Liver (tissue), 9 donors: ENCODE measurements around the gene LCA5. TPM values are rescaled to one million over a fixed set of nuclear protein-coding genes. Genes with fewer than 3 reads are reported as not detected.

Experiments used
- DNase-seq: peaks from one replicate; pipeline ENCODE4 v3.0.0-alpha.2; 2017; ENCODE audit warnings: low spot score
- H3K27ac ChIP-seq, 2 donors: one replicate each; pipeline ENCODE4 v1.7.0; 2013; ENCODE audit warnings: inconsistent platforms in 2 of 2, low read length in 2 of 2, control low read depth in 1 of 2, low read depth in 1 of 2, mild to moderate bottlenecking in 1 of 2
- H3K27me3 ChIP-seq, 4 donors: one replicate each; pipeline versions ENCODE4 v1.6.1 to v1.7.0; 2013; ENCODE audit warnings: low read length in 3 of 4, inconsistent platforms in 1 of 4, mild to moderate bottlenecking in 1 of 4, moderate library complexity in 1 of 4; ENCODE audit not compliant: control insufficient read depth in 4 of 4, insufficient read depth in 4 of 4
- H3K36me3 ChIP-seq, 4 donors: one replicate each; pipeline versions ENCODE4 v1.6.1 to v1.7.0; 2013; ENCODE audit warnings: low read length in 3 of 4, mild to moderate bottlenecking in 3 of 4, low read depth in 1 of 4, moderate library complexity in 1 of 4; ENCODE audit not compliant: control insufficient read depth in 4 of 4, insufficient read depth in 3 of 4
- H3K4me1 ChIP-seq, 4 donors: one replicate each; pipeline versions ENCODE4 v1.6.1 to v1.7.0; 2013; ENCODE audit warnings: low read length in 3 of 4, mild to moderate bottlenecking in 3 of 4, moderate library complexity in 1 of 4; ENCODE audit not compliant: control insufficient read depth in 4 of 4, insufficient read depth in 4 of 4
- H3K4me3 ChIP-seq, 3 donors: one replicate each; pipeline versions ENCODE4 v1.6.1 to v1.7.0; 2013; ENCODE audit warnings: low read length in 3 of 3, control low read depth in 1 of 3, low read depth in 1 of 3, mild to moderate bottlenecking in 1 of 3
- H3K9ac ChIP-seq, 2 donors: one replicate each; pipeline ENCODE4 v1.7.0; 2013; ENCODE audit warnings: low read length in 2 of 2, mild to moderate bottlenecking in 2 of 2, moderate library complexity in 2 of 2, control low read depth in 1 of 2, low read depth in 1 of 2
- H3K9me3 ChIP-seq, 4 donors: one replicate each; pipeline versions ENCODE4 v1.6.1 to v1.7.0; 2013; ENCODE audit warnings: low read length in 3 of 4; ENCODE audit not compliant: control insufficient read depth in 4 of 4
- FOXA1 ChIP-seq: IDR thresholded peaks from 2 replicates; pipeline ENCODE4 v1.6.1; 2016; ENCODE audit warnings: antibody characterized with exemption
- FOXA2 ChIP-seq: IDR thresholded peaks from 2 replicates; pipeline ENCODE4 v1.6.1; 2016; ENCODE audit warnings: antibody characterized with exemption
- HNF4A ChIP-seq, 2 donors: conservative IDR thresholded peaks; 2 replicates each; pipeline ENCODE4 v1.6.1; 2016; ENCODE audit warnings: antibody characterized with exemption in 2 of 2, mild to moderate bottlenecking in 2 of 2
- HNF4G ChIP-seq: IDR thresholded peaks from 2 replicates; pipeline ENCODE4 v1.6.1; 2016; ENCODE audit warnings: antibody characterized with exemption
- JUND ChIP-seq, 2 donors: IDR thresholded peaks; 2 replicates each; pipeline ENCODE4 v1.6.1; 2016; ENCODE audit warnings: antibody characterized with exemption in 2 of 2
- RAD21 ChIP-seq, 2 donors: IDR thresholded peaks; 2 replicates each; pipeline ENCODE4 v1.6.1; 2016; ENCODE audit warnings: antibody characterized with exemption in 2 of 2, mild to moderate bottlenecking in 2 of 2
- RXRA ChIP-seq, 2 donors: IDR thresholded peaks; 2 replicates each; pipeline ENCODE4 v1.6.1; 2017 to 2018; ENCODE audit warnings: antibody characterized with exemption in 2 of 2, mild to moderate bottlenecking in 1 of 2
- SP1 ChIP-seq: IDR thresholded peaks from 2 replicates; pipeline ENCODE4 v1.6.1; 2018; ENCODE audit warnings: antibody characterized with exemption, mild to moderate bottlenecking
- TAF1 ChIP-seq: conservative IDR thresholded peaks from 2 replicates; pipeline ENCODE4 v1.6.1; 2016; ENCODE audit warnings: antibody characterized with exemption, mild to moderate bottlenecking
- YY1 ChIP-seq: IDR thresholded peaks from 2 replicates; pipeline ENCODE4 v1.6.1; 2016; ENCODE audit warnings: antibody characterized with exemption, mild to moderate bottlenecking
- WGBS: extraction: QIAGEN DNeasy Blood & Tissue Kit; methylation state at CpG from one replicate; pipeline ENCODE4 v1.1.7; 2013; 5-methylcytosine and 5-hydroxymethylcytosine counted together
- polyA plus RNA-seq, 2 donors: library from polyadenylated mRNA; stranded (reverse) in 1 of 2; unstranded in 1 of 2; fragments of 200-250 nt in 1 of 2; fragments of >200 nt in 1 of 2; fragmentation: Nextera tagmentation in 1 of 2; extraction: Ambion mirVana in 1 of 2; gene quantifications; one replicate each; pipeline versions ENCODE4 v1.2.1 to v1.2.3, GENCODE V29; 2013 to 2015
- total RNA-seq, 2 donors: library from RNA; depleted of rRNA; stranded (reverse); fragments of >200 nt; gene quantifications; one replicate each; pipeline ENCODE4 v1.2.3, GENCODE V29; 2014
- TF ChIP-seq, protein P1 (sequence below): IDR thresholded peaks from 2 replicates; pipeline ENCODE4 v1.6.1; 2016; ENCODE audit warnings: antibody characterized with exemption, mild to moderate bottlenecking
- TF ChIP-seq, protein P2 (sequence below): IDR thresholded peaks from 2 replicates; pipeline ENCODE4 v1.6.1; 2016; ENCODE audit warnings: antibody characterized with exemption
- TF ChIP-seq, protein P3 (sequence below): fragments of 150-350 bp; IDR thresholded peaks from 2 replicates; pipeline ENCODE4 v1.5.1; 2017; ENCODE audit warnings: improper control_type of control experiment, low read depth, low read length; ENCODE audit not compliant: missing input control
- donor health status: healthy.
- donor health status: healthy.
- donor health status: healthy.
- donor health status: healthy.
- donor health status: healthy.

Gene LCA5
- 1 to 10 TPM in 1 of 2 donors, under 1 TPM in 1; 0.84 to 1.8 TPM for total RNA-seq
- under 1 TPM; 0.39 to 0.46 TPM for polyA plus RNA-seq

DNA sequence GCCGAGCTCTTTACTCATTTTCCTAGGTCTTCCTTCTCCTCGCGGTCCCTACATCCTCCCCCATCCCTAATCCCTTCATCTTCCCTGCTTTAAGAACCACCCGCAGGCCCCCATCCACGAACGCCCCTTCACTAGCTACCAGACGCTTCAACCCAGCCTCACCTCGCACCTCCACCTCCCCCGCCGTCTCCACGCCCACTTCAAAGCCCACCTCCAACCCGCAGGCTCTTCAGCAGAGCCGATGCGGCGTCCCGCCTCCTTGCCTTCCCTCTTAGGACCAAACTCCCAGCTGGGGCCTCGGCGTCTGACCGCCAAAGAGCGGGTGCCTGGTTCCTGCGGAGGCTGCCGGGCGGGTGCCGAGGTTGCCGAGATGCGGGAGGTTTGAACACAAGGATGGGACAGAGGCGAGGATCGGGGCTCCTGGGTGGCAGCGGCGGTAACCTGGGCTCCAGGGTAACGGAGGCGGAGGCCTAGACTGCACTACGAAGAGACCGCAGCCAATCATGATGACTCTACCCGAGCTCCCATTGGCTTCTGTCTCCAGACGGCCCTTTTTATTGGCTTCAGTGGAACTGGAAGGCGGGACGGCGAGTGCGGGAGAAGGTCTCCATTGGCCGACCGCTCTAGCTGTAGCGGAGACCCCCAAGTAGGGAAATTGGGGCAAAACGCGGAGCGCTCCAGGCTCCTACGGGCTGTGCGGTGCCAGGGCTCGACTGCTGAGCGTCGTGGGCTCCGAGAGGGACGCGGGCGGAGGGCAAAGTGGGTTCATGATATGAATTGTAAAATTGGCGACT is at the start of gene LCA5:
TSS of gene LCA5 (minus strand) at position 477 of the 794 bp plus-strand sequence. CDS start 18,536 bp downstream, outside the sequence.
- TF ChIP-seq RXRA (IDR thresholded peaks at IDR 0.05): no peak
- TF ChIP-seq RAD21 (IDR thresholded peaks at IDR 0.05): no peak
- TF ChIP-seq FOXA2: no peak
- TF ChIP-seq HNF4A (conservative IDR thresholded peaks at IDR 0.05): no peak
- TF ChIP-seq, protein P1, sequence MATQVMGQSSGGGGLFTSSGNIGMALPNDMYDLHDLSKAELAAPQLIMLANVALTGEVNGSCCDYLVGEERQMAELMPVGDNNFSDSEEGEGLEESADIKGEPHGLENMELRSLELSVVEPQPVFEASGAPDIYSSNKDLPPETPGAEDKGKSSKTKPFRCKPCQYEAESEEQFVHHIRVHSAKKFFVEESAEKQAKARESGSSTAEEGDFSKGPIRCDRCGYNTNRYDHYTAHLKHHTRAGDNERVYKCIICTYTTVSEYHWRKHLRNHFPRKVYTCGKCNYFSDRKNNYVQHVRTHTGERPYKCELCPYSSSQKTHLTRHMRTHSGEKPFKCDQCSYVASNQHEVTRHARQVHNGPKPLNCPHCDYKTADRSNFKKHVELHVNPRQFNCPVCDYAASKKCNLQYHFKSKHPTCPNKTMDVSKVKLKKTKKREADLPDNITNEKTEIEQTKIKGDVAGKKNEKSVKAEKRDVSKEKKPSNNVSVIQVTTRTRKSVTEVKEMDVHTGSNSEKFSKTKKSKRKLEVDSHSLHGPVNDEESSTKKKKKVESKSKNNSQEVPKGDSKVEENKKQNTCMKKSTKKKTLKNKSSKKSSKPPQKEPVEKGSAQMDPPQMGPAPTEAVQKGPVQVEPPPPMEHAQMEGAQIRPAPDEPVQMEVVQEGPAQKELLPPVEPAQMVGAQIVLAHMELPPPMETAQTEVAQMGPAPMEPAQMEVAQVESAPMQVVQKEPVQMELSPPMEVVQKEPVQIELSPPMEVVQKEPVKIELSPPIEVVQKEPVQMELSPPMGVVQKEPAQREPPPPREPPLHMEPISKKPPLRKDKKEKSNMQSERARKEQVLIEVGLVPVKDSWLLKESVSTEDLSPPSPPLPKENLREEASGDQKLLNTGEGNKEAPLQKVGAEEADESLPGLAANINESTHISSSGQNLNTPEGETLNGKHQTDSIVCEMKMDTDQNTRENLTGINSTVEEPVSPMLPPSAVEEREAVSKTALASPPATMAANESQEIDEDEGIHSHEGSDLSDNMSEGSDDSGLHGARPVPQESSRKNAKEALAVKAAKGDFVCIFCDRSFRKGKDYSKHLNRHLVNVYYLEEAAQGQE: no peak
- TF ChIP-seq, protein P2, sequence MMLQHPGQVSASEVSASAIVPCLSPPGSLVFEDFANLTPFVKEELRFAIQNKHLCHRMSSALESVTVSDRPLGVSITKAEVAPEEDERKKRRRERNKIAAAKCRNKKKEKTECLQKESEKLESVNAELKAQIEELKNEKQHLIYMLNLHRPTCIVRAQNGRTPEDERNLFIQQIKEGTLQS: no peak
- peak; percentile 84 for TF ChIP-seq SP1
- TF ChIP-seq JUND (IDR thresholded peaks at IDR 0.05): no peak
- TF ChIP-seq YY1: peak; percentile 64
- TF ChIP-seq, protein P3, sequence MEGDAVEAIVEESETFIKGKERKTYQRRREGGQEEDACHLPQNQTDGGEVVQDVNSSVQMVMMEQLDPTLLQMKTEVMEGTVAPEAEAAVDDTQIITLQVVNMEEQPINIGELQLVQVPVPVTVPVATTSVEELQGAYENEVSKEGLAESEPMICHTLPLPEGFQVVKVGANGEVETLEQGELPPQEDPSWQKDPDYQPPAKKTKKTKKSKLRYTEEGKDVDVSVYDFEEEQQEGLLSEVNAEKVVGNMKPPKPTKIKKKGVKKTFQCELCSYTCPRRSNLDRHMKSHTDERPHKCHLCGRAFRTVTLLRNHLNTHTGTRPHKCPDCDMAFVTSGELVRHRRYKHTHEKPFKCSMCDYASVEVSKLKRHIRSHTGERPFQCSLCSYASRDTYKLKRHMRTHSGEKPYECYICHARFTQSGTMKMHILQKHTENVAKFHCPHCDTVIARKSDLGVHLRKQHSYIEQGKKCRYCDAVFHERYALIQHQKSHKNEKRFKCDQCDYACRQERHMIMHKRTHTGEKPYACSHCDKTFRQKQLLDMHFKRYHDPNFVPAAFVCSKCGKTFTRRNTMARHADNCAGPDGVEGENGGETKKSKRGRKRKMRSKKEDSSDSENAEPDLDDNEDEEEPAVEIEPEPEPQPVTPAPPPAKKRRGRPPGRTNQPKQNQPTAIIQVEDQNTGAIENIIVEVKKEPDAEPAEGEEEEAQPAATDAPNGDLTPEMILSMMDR: no peak
- no peak for TF ChIP-seq FOXA1
- no peak for TF ChIP-seq TAF1
- Histone ChIP-seq H3K4me1 (peaks cover 0 to 14% (median 6%) of the 10 kb centered on the region in 4 donors), H3K36me3 (no peaks in the 10 kb centered on the region), H3K4me3 (peak within 1 kb of the TSS; percentile 70 to 88 (median 83)), H3K9ac (peak within 1 kb of the TSS; percentile 60 to 88), H3K27ac (peak within 1 kb of the TSS; percentile 62 to 89), H3K9me3 (no peaks in the 10 kb centered on the region), H3K27me3 (no peaks in the 10 kb centered on the region)
- under 1% methylated on average over 56 of the region's 56 CpGs for WGBS
- peak; percentile 91 for DNase-seq

DNA sequence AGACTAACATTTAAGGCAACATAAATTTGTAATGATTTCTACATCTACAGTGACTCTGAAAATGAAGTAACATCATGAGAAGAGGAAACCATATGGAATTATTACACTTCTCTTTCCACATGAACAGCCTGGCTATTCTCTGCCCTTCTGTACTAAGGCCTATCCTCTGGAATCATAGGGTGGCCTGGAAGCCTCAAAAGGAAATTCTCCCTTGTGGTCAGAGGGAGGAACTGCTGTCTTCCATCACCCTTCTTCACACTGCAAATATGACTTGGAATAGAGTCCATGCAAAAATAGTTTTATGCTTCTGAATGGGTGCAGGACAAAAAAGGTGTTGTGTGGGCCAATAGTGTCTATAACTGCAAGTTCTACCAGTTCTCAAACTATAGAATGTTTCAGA is 49.3 kb upstream of the LCA5 start:
- H3K4me1 ChIP-seq: no peaks in the 10 kb centered on the region
- no peaks in the 10 kb centered on the region for H3K9me3 ChIP-seq
- H3K9ac ChIP-seq: no peak overlapping the region
- TF ChIP-seq HNF4G (no peak), HNF4A (conservative IDR thresholded peaks at IDR 0.05) (peak; percentile 9 to 64), RAD21 (IDR thresholded peaks at IDR 0.05) (peak; percentile 55 to 78)
- TF ChIP-seq, protein P3: peak; percentile 56
- no peak overlapping the region for H3K27ac ChIP-seq
- no peaks in the 10 kb centered on the region for H3K36me3 ChIP-seq
- DNase-seq: no peak
- H3K4me3 ChIP-seq: no peak overlapping the region
- no peaks in the 10 kb centered on the region for H3K27me3 ChIP-seq
